GM12891 (cell line): ENCODE results near the gene DAPK3.

Experiments used
- POLR2A ChIP-seq: IDR thresholded peaks from 2 replicates; pipeline ENCODE4 v1.6.1; 2011; ENCODE audit warnings: low read depth, low read length, control low read depth
- POLR2AphosphoS5 ChIP-seq: IDR thresholded peaks from 2 replicates; pipeline ENCODE4 v1.6.1; 2011; ENCODE audit warnings: low read depth, low read length, control low read depth

- TF ChIP-seq POLR2A (no peak), POLR2AphosphoS5 (no peak)
These were observed 4.6 kb downstream of the DAPK3 start for GRCh38 chr19:3966051-3967017.
